ENCODE results near the gene CDCP2. TPM values are rescaled to one million over a fixed set of nuclear protein-coding genes. Genes with fewer than 3 reads are reported as not detected.

CDCP2 gene
- total and polyA plus RNA-seq, 7 donors = 0.04 TPM; not detected in 6

GRCh38 chr1:54142146-54142900 is 10.5 kb downstream of the CDCP2 start:
- Histone ChIP-seq H3K4me1 (no peaks in the 10 kb centered on the region), H3K36me3 (no peaks in the 10 kb centered on the region), H3K27me3 (no peaks in the 10 kb centered on the region), H3K4me3 (no peak overlapping the region), H3K27ac (no peak overlapping the region), H3K9me3 (no peaks in the 10 kb centered on the region)
- intact Hi-C loops (cut with DNase I) = no loop called here
- 79 to 80% methylated on average over 9 of the region's 9 CpGs for WGBS, 2 donors
- no peak for DNase-seq
- no peak for TF ChIP-seq CTCF (IDR thresholded peaks at IDR 0.05)
- TF ChIP-seq POLR2AphosphoS5 (IDR thresholded peaks at IDR 0.05) = no peak
- no peak for TF ChIP-seq EP300 (IDR thresholded peaks at IDR 0.05)
- TF ChIP-seq POLR2A (IDR thresholded peaks at IDR 0.05) = no peak

DNA sequence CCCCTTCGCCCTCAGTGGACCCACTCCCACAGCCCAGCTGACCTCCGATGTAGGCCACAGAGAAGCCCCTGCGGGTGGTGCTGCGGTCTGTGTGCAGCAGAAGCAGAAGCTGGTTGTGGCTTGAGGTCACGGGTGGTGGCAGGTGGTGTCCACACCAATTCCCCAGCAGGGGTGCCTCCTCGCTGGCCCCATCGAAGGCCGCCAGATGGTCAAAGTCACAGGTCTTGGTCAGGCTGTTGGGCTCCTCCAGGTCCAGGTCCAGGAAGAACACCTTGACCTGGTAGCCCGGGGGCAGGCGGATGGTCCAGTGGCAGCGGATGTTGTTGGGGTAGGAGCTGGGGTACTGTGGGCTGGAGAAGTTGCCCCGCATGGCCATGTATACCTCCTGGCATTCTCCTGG is 13.1 kb downstream of the CDCP2 start:
- H3K4me3 ChIP-seq = no peak overlapping the region
- intact Hi-C loops (cut with DNase I) = no loop called here
- H3K27me3 ChIP-seq = no peaks in the 10 kb centered on the region
- H3K27ac ChIP-seq = no peak overlapping the region
- WGBS, 2 donors = 96 to 97% methylated on average over 12 of the region's 12 CpGs
- H3K9me3 ChIP-seq = no peaks in the 10 kb centered on the region
- TF ChIP-seq EP300 (IDR thresholded peaks at IDR 0.05) = no peak
- no peak for TF ChIP-seq POLR2AphosphoS5 (IDR thresholded peaks at IDR 0.05)
- no peak for TF ChIP-seq CTCF (IDR thresholded peaks at IDR 0.05)
- TF ChIP-seq POLR2A (IDR thresholded peaks at IDR 0.05) = no peak
- H3K36me3 ChIP-seq = no peaks in the 10 kb centered on the region
- H3K4me1 ChIP-seq = no peaks in the 10 kb centered on the region
- DNase-seq = no peak

DNA sequence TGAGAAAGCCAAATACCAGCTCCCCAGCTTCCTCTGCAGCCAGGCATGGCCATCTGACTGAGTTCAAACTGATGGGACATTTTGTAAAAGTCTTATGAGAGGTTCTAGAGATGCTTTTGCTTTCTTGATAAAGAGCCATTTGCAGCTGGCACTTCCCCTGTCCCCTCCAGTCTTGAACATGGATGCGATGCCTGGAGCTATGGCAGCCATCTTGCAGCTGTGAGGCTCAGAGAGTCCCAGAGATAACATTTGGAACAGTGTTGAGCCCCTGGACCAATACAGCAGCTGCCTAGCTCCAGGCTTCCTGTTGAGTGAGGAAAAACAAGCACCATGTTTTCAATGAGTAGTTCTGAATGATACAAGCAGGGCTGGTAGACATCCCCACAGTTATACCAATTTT is 13.8 kb downstream of the CDCP2 start:
- no peaks in the 10 kb centered on the region for H3K36me3 ChIP-seq
- intact Hi-C loops (cut with DNase I) = no loop called here
- H3K27me3 ChIP-seq = no peaks in the 10 kb centered on the region
- no peak overlapping the region for H3K4me3 ChIP-seq
- TF ChIP-seq POLR2A (IDR thresholded peaks at IDR 0.05) (no peak), EP300 (IDR thresholded peaks at IDR 0.05) (no peak), CTCF (IDR thresholded peaks at IDR 0.05) (no peak)
- no peaks in the 10 kb centered on the region for H3K9me3 ChIP-seq
- no peaks in the 10 kb centered on the region for H3K4me1 ChIP-seq
- DNase-seq = no peak
- no peak overlapping the region for H3K27ac ChIP-seq
- 96 to 97% methylated on average over 1 of the region's 1 CpG for WGBS, 2 donors

GRCh38 chr1:54137534-54138061 is 15.2 kb downstream of the CDCP2 start:
- Histone ChIP-seq H3K27ac (no peak overlapping the region), H3K27me3 (no peaks in the 10 kb centered on the region), H3K4me3 (no peak overlapping the region), H3K9me3 (no peaks in the 10 kb centered on the region), H3K4me1 (no peaks in the 10 kb centered on the region), H3K36me3 (no peaks in the 10 kb centered on the region)
- WGBS, 2 donors = 51 to 54% methylated on average over 10 of the region's 10 CpGs
- DNase-seq = no peak
- TF ChIP-seq CTCF (IDR thresholded peaks at IDR 0.05) = no peak
- TF ChIP-seq EP300 (IDR thresholded peaks at IDR 0.05) = no peak
- no peak for TF ChIP-seq POLR2AphosphoS5 (IDR thresholded peaks at IDR 0.05)
- TF ChIP-seq POLR2A (IDR thresholded peaks at IDR 0.05) = no peak
- intact Hi-C loops (cut with DNase I) = no loop called here

Data from sigmoid colon (tissue), 7 donors.